SK-N-SH treated with all-trans-retinoic acid at 6 μM for 48 hours (cell line): Measurements from ENCODE around the gene SLC35F4.

Experiments
- ARNTL ChIP-seq: fragments of 450-650 bp; formaldehyde crosslinking; IDR thresholded peaks from 2 replicates; pipeline ENCODE4 v1.5.0; 2020; ENCODE audit warnings: low read depth, mild to moderate bottlenecking, moderate library complexity, borderline replicate concordance
- CSDC2 ChIP-seq: fragments of 250-450 bp; sonication (Bioruptor Pico); IDR thresholded peaks from 2 replicates; pipeline ENCODE4 v1.5.0; 2020; ENCODE audit warnings: mild to moderate bottlenecking, moderate library complexity
- ISL1 ChIP-seq: fragments of 250-450 bp; sonication (Bioruptor Pico); IDR thresholded peaks from 2 replicates; pipeline ENCODE4 v2.1.2; 2022; ENCODE audit warnings: mild to moderate bottlenecking, moderate library complexity
- PATZ1 ChIP-seq: fragments of 250-450 bp; sonication (Bioruptor Pico); IDR thresholded peaks from 2 replicates; pipeline ENCODE4 v1.8.0; 2020; ENCODE audit warnings: mild to moderate bottlenecking, moderate library complexity, borderline replicate concordance
- PPARA ChIP-seq: fragments of 250-450 bp; sonication (Bioruptor Pico); IDR thresholded peaks from 2 replicates; pipeline ENCODE4 v1.5.0; 2020; ENCODE audit warnings: mild to moderate bottlenecking, borderline replicate concordance
- SNAI2 ChIP-seq: fragments of 250-450 bp; sonication (Bioruptor Pico); IDR thresholded peaks from 2 replicates; pipeline ENCODE4 v1.5.0; 2020; ENCODE audit warnings: mild to moderate bottlenecking, moderate library complexity
- TCF4 ChIP-seq: fragments of 250-450 bp; sonication (Bioruptor Pico); IDR thresholded peaks from 2 replicates; pipeline ENCODE4 v1.8.0; 2021; ENCODE audit warnings: mild to moderate bottlenecking, moderate library complexity, borderline replicate concordance
- ZFP3 ChIP-seq: fragments of 250-450 bp; sonication (Bioruptor Pico); IDR thresholded peaks from 2 replicates; pipeline ENCODE4 v1.5.0; 2020; ENCODE audit warnings: mild to moderate bottlenecking, moderate library complexity
- ZFP30 ChIP-seq: fragments of 450-650 bp; formaldehyde crosslinking; IDR thresholded peaks from 2 replicates; pipeline ENCODE4 v1.5.0; 2022; ENCODE audit warnings: mild to moderate bottlenecking, moderate library complexity

- no peak for TF ChIP-seq ARNTL (CRISPR knock-in tag)
- TF ChIP-seq PATZ1 (CRISPR knock-in tag), result no peak
- no peak for TF ChIP-seq PPARA
- no peak for TF ChIP-seq TCF4 (CRISPR knock-in tag)
- no peak for TF ChIP-seq ZFP3 (CRISPR knock-in tag)
- no peak for TF ChIP-seq ZFP30
- no peak for TF ChIP-seq ISL1 (CRISPR knock-in tag)
- no peak for TF ChIP-seq CSDC2 (CRISPR knock-in tag)
- no peak for TF ChIP-seq SNAI2 (CRISPR knock-in tag)
Measured at GRCh38 chr14:57707219-57707618, 158.7 kb downstream of the SLC35F4 start.
